K562 (cell line): ENCODE data around the gene ARHGAP9. TPM values are rescaled to one million over a fixed set of nuclear protein-coding genes. Genes with fewer than 3 reads are reported as not detected.

ENCODE experiments used
- ATAC-seq: fragments of 200-7000 bp; cut with Tn5 transposase; 3 replicates; pipeline ENCODE4 v1.9.1; 2020; ENCODE audit warnings: moderate library complexity
- BruUV-seq: library from RNA; stranded (reverse); fragments of 400-500 nt; replicated peaks from 2 replicates; lab custom pipeline; 2021; lab: Mats Ljungman, UMichigan
- CTCF ChIA-PET: fragments of 300-600 bp; formaldehyde crosslinking; extraction: SDS; loops from one replicate; lab custom pipeline; 2021; ENCODE audit warnings: low intra/inter-chr PET ratio; lab: Yijun Ruan, JAX
- POLR2A ChIA-PET: fragments of 300-600, 350-650 bp; sonication (Branson Sonifier 250); formaldehyde crosslinking; extraction: SDS; loops from one replicate; lab custom pipeline; 2021; ENCODE audit warnings: antibody characterized with exemption, inconsistent platforms; lab: Yijun Ruan, JAX
- DNase-seq, 4 experiments: peaks; one replicate each; pipeline versions ENCODE4 v3.0.0 to v3.0.0-alpha.2; 2011 to 2018; ENCODE audit warnings: low spot score in 3 of 4, mixed read lengths in 3 of 4; ENCODE audit errors: extremely low read depth in 1 of 4
- FAIRE-seq: peaks from 2 replicates; lab custom pipeline; 2011; peaks lifted over from hg19 to GRCh38; lab: Jason Lieb, UNC
- H2AFZ ChIP-seq: 2 replicates; pipeline ENCODE4 v1.6.0; 2011; ENCODE audit warnings: low read depth, low read length, control low read depth, inconsistent platforms
- H3K27ac ChIP-seq: fragments of 200-600 bp; 3 replicates; pipeline ENCODE4 v1.8.0; 2011; ENCODE audit warnings: low read depth, mild to moderate bottlenecking, control low read depth, inconsistent platforms, low read length, moderate library complexity, mixed read lengths; ENCODE audit errors: extremely low read depth
- H3K27me3 ChIP-seq, 2 experiments: fragments of 300-600 bp in 1 of 2; 2 replicates in 1 of 2; 3 replicates in 1 of 2; pipeline versions ENCODE4 v1.6.0 to v1.8.0; 2011; ENCODE audit warnings: inconsistent platforms in 2 of 2, low read length in 2 of 2, mild to moderate bottlenecking in 1 of 2, mixed read lengths in 1 of 2, moderate library complexity in 1 of 2; ENCODE audit not compliant: control insufficient read depth in 2 of 2, insufficient read depth in 2 of 2
- H3K36me3 ChIP-seq: fragments of 300-600 bp; 3 replicates; pipeline ENCODE4 v1.8.0; 2011; ENCODE audit warnings: mild to moderate bottlenecking, low read length, inconsistent platforms; ENCODE audit not compliant: control insufficient read depth, insufficient read depth
- H3K4me1 ChIP-seq, 2 experiments: fragments of 200-600 bp in 1 of 2; replicated peaks in 1 of 2; 2 replicates in 1 of 2; 3 replicates in 1 of 2; pipeline versions ENCODE4 v1.5.1 to v1.8.0; 2011; ENCODE audit warnings: inconsistent platforms in 2 of 2, low read length in 2 of 2, mild to moderate bottlenecking in 1 of 2, mixed read lengths in 1 of 2, moderate library complexity in 1 of 2; ENCODE audit not compliant: control insufficient read depth in 2 of 2, insufficient read depth in 2 of 2
- H3K4me2 ChIP-seq: 2 replicates; pipeline ENCODE4 v1.6.1; 2011; ENCODE audit warnings: low read length, control low read depth, inconsistent platforms, mixed read lengths; ENCODE audit not compliant: insufficient read depth
- H3K4me3 ChIP-seq: fragments of 200-600 bp; sonication (generic), shearing (Covaris generic); 2 replicates; pipeline ENCODE4 v1.5.1; 2016; ENCODE audit warnings: control low read depth, inconsistent platforms
- H3K79me2 ChIP-seq: fragments of 200-600 bp; 3 replicates; pipeline ENCODE4 v1.8.0; 2011; ENCODE audit warnings: low read length, inconsistent platforms; ENCODE audit not compliant: control insufficient read depth, insufficient read depth
- H3K9ac ChIP-seq, 2 experiments: 2 replicates each; pipeline versions ENCODE4 v1.6.0 to v1.6.1; 2011; ENCODE audit warnings: low read depth in 2 of 2, low read length in 2 of 2, control low read depth in 1 of 2, inconsistent platforms in 1 of 2, mild to moderate bottlenecking in 1 of 2, mixed read lengths in 1 of 2; ENCODE audit not compliant: insufficient read depth in 1 of 2
- H3K9me1 ChIP-seq: one replicate; pipeline ENCODE4 v1.6.0; 2011; ENCODE audit warnings: inconsistent platforms, mild to moderate bottlenecking, low read length, moderate library complexity; ENCODE audit not compliant: control insufficient read depth, insufficient read depth
- H3K9me3 ChIP-seq: replicated peaks from 2 replicates; pipeline ENCODE4 v1.5.1; 2011; ENCODE audit warnings: low read depth, low read length, inconsistent platforms; ENCODE audit not compliant: control insufficient read depth, insufficient read depth
- H4K20me1 ChIP-seq: replicated peaks from 2 replicates; pipeline ENCODE4 v1.6.1; 2011; ENCODE audit warnings: low read length, inconsistent platforms, mixed read lengths; ENCODE audit not compliant: control insufficient read depth, insufficient read depth
- CEBPG ChIP-seq, 3 experiments: fragments of 200-800 bp in 1 of 3; sonication (Bioruptor generic) in 1 of 3; sonication (generic) in 1 of 3; formaldehyde crosslinking in 1 of 3; IDR thresholded peaks in 2 of 3; conservative IDR thresholded peaks in 1 of 3; 2 replicates each; pipeline versions ENCODE4 v1.6.1 to v1.8.0; 2016 to 2022; ENCODE audit warnings: missing compliant biosample characterization in 2 of 3, missing genetic modification characterization in 2 of 3, mild to moderate bottlenecking in 1 of 3, missing genetic modification reagents in 1 of 3
- CHD1 ChIP-seq: fragments of 200-600 bp; sonication (generic); IDR thresholded peaks from one replicate; pipeline ENCODE4 v1.6.1; 2012; ENCODE audit warnings: mild to moderate bottlenecking, moderate library complexity, low read length, inconsistent platforms
- EGR1 ChIP-seq: fragments of 450-650 bp; conservative IDR thresholded peaks from 2 replicates; pipeline ENCODE4 v1.6.1; 2017; ENCODE audit warnings: mild to moderate bottlenecking
- MAFG ChIP-seq: fragments of 450-650 bp; conservative IDR thresholded peaks from 2 replicates; pipeline ENCODE4 v1.6.1; 2016; ENCODE audit warnings: missing genetic modification characterization, missing compliant biosample characterization
- NFRKB ChIP-seq: fragments of 450-650 bp; IDR thresholded peaks from 2 replicates; pipeline ENCODE4 v1.6.1; 2016; ENCODE audit warnings: low read depth
- NR2C2 ChIP-seq, 2 experiments: fragments of 200-800 bp in 1 of 2; sonication (Bioruptor generic) in 1 of 2; sonication (generic) in 1 of 2; formaldehyde crosslinking in 1 of 2; IDR thresholded peaks; 2 replicates each; pipeline versions ENCODE4 v1.6.1 to v1.8.0; 2016 to 2022; ENCODE audit warnings: mild to moderate bottlenecking in 1 of 2, missing compliant biosample characterization in 1 of 2, missing genetic modification characterization in 1 of 2, missing genetic modification reagents in 1 of 2
- POLR3A ChIP-seq: IDR thresholded peaks from 2 replicates; pipeline ENCODE4 v1.6.1; 2011; ENCODE audit warnings: borderline replicate concordance, mild to moderate bottlenecking, moderate library complexity; ENCODE audit not compliant: insufficient read length, insufficient read depth; ENCODE audit errors: extremely low read depth
- ZNF589 ChIP-seq: fragments of 200-800 bp; sonication (Bioruptor generic); IDR thresholded peaks from 2 replicates; pipeline ENCODE4 v1.6.1; 2016; ENCODE audit warnings: low read depth, missing genetic modification characterization, missing compliant biosample characterization
- ZNF707 ChIP-seq: fragments of 250-450 bp; sonication (Bioruptor Pico); conservative IDR thresholded peaks from 2 replicates; pipeline ENCODE4 v1.8.0; 2022; ENCODE audit warnings: inconsistent platforms, mild to moderate bottlenecking, moderate library complexity
- ZNF717 ChIP-seq: fragments of 250-450 bp; sonication (Bioruptor Pico); IDR thresholded peaks from 2 replicates; pipeline ENCODE4 v1.5.0; 2021
- ZNF764 ChIP-seq: fragments of 250-450 bp; sonication (Bioruptor Pico); IDR thresholded peaks from 2 replicates; pipeline ENCODE4 v1.4.0; 2020; ENCODE audit warnings: low read depth, mild to moderate bottlenecking, moderate library complexity
- ZSCAN32 ChIP-seq: fragments of 450-650 bp; formaldehyde crosslinking; IDR thresholded peaks from 2 replicates; pipeline ENCODE4 v1.4.0; 2020; ENCODE audit warnings: mild to moderate bottlenecking, moderate library complexity
- WGBS: fragments of 100-300 bp; shearing (Covaris generic); methylation state at CpG from one replicate; pipeline ENCODE4 v1.1.6; 2016; ENCODE audit warnings: low coverage, mixed read lengths; ENCODE audit not compliant: insufficient coverage; ENCODE audit errors: missing lambda C conversion rate; 5-methylcytosine and 5-hydroxymethylcytosine counted together
- in situ Hi-C: fragments of 300-500 bp; cut with MboI; formaldehyde crosslinking; loops from 4 replicates; pipeline ENCODE4 v1.15.0; 2018; ENCODE audit warnings: inconsistent platforms, mixed read lengths
- intact Hi-C: fragments of 100-400 bp; cut with micrococcal nuclease; formaldehyde crosslinking; loops from 2 replicates; pipeline ENCODE4 v1.14.2; 2022
- polyA plus RNA-seq, 8 experiments: library from polyadenylated mRNA; depleted of rRNA in 4 of 8; stranded (reverse) in 5 of 8; unstranded in 3 of 8; fragments of >200 nt; fragmentation: Nextera tagmentation in 2 of 8; fragmentation: Illumina TruSeq in 1 of 8; extraction: Ambion mirVana in 2 of 8; extraction: Trizol in 1 of 8; gene quantifications; 2 replicates each; pipeline versions ENCODE4 v1.2.1 to v1.2.3, GENCODE V29; 2011 to 2014; ENCODE audit warnings: inconsistent platforms in 1 of 8, missing spikeins in 1 of 8
- total RNA-seq, 7 experiments: library from RNA; depleted of rRNA in 6 of 7; stranded (reverse); fragments of >200 nt in 6 of 7; fragmentation: Illumina TruSeq in 2 of 7; extraction: Trizol in 2 of 7; gene quantifications; 2 replicates each; pipeline versions ENCODE4 v1.2.1 to v1.2.3, GENCODE V29; 2011 to 2021; ENCODE audit warnings: low replicate concordance in 1 of 7
- TF ChIP-seq, protein P1 (sequence below): fragments of 450-650 bp; conservative IDR thresholded peaks from 2 replicates; pipeline ENCODE4 v1.6.1; 2016; ENCODE audit warnings: missing genetic modification characterization, low read depth, mild to moderate bottlenecking, control low read depth, missing compliant biosample characterization

The ARHGAP9 gene
- total and polyA plus RNA-seq, 9 of the 15 experiments (the other 6 are each of a cell fraction or from before 2014, with no cell fraction given) = 1.5 to 10.2 (median 5.1) TPM

DNA sequence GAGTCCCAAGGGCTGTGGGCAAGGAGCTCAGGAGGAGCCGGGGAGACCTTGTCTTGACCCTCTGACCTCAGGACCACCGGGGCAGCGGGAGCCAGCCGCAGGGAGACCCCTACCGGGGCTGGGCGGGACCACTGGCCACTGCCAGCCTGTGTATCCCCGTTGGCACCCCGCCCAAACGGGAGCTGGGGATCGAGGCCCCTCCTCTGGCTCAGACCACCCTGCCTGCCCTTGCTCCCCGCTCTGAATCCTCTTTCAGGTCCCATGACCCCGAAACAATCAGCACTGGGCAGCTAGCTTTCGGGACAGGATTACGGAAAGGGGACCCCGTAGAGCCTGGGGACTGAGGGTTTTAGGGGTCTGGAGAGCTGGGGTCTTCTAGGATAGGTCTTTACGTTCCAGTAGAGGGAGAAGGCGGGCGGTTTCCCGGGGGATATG is 18.8 kb downstream of the ARHGAP9 start:
- Histone ChIP-seq H4K20me1 (no peaks in the 10 kb centered on the region), H3K27ac (no peak overlapping the region), H3K9me3 (no peaks in the 10 kb centered on the region), H3K4me3 (peak overlapping the region; percentile 62), H3K9ac (peak overlapping the region; percentile 42 to 81; a peak in 3 of 4 replicates), H3K4me1 (peaks cover 31 to 48% of the 10 kb centered on the region in 2 experiments; a peak in 4 of 5 replicates), H3K4me2 (peak overlapping the region; percentile 50), H3K79me2 (peaks cover 13% of the 10 kb centered on the region; the same call in 2 of the 3 replicates), H3K9me1 (no peaks in the 10 kb centered on the region), H2AFZ (no peak overlapping the region), H3K27me3 (peaks cover 2 to 10% of the 10 kb centered on the region in 2 experiments; a peak in 1 of 5 replicates), H3K36me3 (no peaks in the 10 kb centered on the region)
- FAIRE-seq (no peak), DNase-seq (peak in 1 of 4 experiments; percentile 30), ATAC-seq (no peak)
- CTCF ChIA-PET = interaction anchor here (0.6 kb wide), 1 partner anchor 195 kb away, joined by 3 read pairs; no protein-coding TSS in a partner anchor
- POLR2A ChIA-PET = interaction anchor here (0.6 to 2.3 kb wide), 6 partner anchors 9 to 176 kb away, joined by 3 to 13 read pairs (median 4); no protein-coding TSS in a partner anchor
- WGBS = 16% methylated on average over 16 of the region's 19 CpGs
- in situ Hi-C loops (no loop called here), intact Hi-C loops (no loop called here)
- no TSS peak for BruUV-seq
- TF ChIP-seq MAFG = no peak
- no peak for TF ChIP-seq ZNF707 (CRISPR knock-in tag)
- TF ChIP-seq NR2C2 (CRISPR knock-in tag; IDR thresholded peaks at IDR 0.05) = no peak
- no peak for TF ChIP-seq NR2C2 (tag; IDR thresholded peaks at IDR 0.05)
- TF ChIP-seq, protein P1, sequence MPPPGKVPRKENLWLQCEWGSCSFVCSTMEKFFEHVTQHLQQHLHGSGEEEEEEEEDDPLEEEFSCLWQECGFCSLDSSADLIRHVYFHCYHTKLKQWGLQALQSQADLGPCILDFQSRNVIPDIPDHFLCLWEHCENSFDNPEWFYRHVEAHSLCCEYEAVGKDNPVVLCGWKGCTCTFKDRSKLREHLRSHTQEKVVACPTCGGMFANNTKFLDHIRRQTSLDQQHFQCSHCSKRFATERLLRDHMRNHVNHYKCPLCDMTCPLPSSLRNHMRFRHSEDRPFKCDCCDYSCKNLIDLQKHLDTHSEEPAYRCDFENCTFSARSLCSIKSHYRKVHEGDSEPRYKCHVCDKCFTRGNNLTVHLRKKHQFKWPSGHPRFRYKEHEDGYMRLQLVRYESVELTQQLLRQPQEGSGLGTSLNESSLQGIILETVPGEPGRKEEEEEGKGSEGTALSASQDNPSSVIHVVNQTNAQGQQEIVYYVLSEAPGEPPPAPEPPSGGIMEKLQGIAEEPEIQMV (tag) = no peak
- TF ChIP-seq ZSCAN32 (CRISPR knock-in tag) = no peak
- TF ChIP-seq EGR1 = no peak
- no peak for TF ChIP-seq ZNF717 (CRISPR knock-in tag)
- TF ChIP-seq POLR3A = no peak
- TF ChIP-seq ZNF589 (CRISPR knock-in tag) = no peak
- peak; percentile 13 for TF ChIP-seq CHD1
- TF ChIP-seq NFRKB = no peak
- TF ChIP-seq CEBPG (CRISPR knock-in tag; IDR thresholded peaks at IDR 0.05) = no peak
- no peak for TF ChIP-seq CEBPG (tag; conservative IDR thresholded peaks at IDR 0.05 in 1 of 2, IDR thresholded peaks at IDR 0.05 in 1 of 2)
- no peak for TF ChIP-seq ZNF764 (CRISPR knock-in tag)
